C4-2B (cell line): Measurements from ENCODE around the gene ATP5PF.

ENCODE experiments used
- CTCF ChIP-seq: fragments of 450-650 bp; conservative IDR thresholded peaks from 2 replicates; pipeline ENCODE4 v1.5.1; 2017; ENCODE audit warnings: mild to moderate bottlenecking
- ZFX ChIP-seq: fragments of 450-650 bp; IDR thresholded peaks from 2 replicates; pipeline ENCODE4 v1.6.1; 2017

- TF ChIP-seq CTCF (no peak), ZFX (no peak)
These were observed 34.0 kb downstream of the ATP5PF start for GRCh38 chr21:25700741-25701140.
